Natural killer cell (primary cell): Measurements from ENCODE around the gene RAP1A. TPM values are rescaled to one million over a fixed set of nuclear protein-coding genes. Genes with fewer than 3 reads are reported as not detected.

ENCODE experiments used
- ATAC-seq, 3 donors: fragments of 150-1000 bp in 2 of 3; fragments of 200-7000 bp in 1 of 3; cut with Tn5 transposase; 1 replicate in 1 of 3; 2 replicates in 2 of 3; pipeline ENCODE4 v1.10.0; 2021; ENCODE audit warnings: mild to moderate bottlenecking in 2 of 3, moderate library complexity in 2 of 3
- DNase-seq, 2 donors: peaks; one replicate each; pipeline versions ENCODE4 v3.0.0 to v3.0.0-alpha.2; 2013 to 2021; ENCODE audit warnings: mixed read lengths in 1 of 2
- H3K27ac ChIP-seq: one replicate; pipeline ENCODE4 v1.5.1; 2013; ENCODE audit warnings: mild to moderate bottlenecking, low read length
- H3K27me3 ChIP-seq: one replicate; pipeline ENCODE4 v1.6.1; 2013; ENCODE audit warnings: low read length; ENCODE audit not compliant: control insufficient read depth, insufficient read depth
- H3K36me3 ChIP-seq: one replicate; pipeline ENCODE4 v1.6.1; 2013; ENCODE audit warnings: low read length; ENCODE audit not compliant: control insufficient read depth, insufficient read depth
- H3K4me1 ChIP-seq: one replicate; pipeline ENCODE4 v1.6.1; 2013; ENCODE audit warnings: low read length; ENCODE audit not compliant: control insufficient read depth, insufficient read depth
- H3K4me3 ChIP-seq: one replicate; pipeline ENCODE4 v1.5.1; 2013; ENCODE audit warnings: low read length
- H3K9me3 ChIP-seq: one replicate; pipeline ENCODE4 v1.6.1; 2013; ENCODE audit warnings: low read length; ENCODE audit not compliant: control insufficient read depth, insufficient read depth
- H3K27ac Mint-ChIP-seq, 2 donors: one replicate each; pipeline ENCODE4 v1.8.0; 2022; ENCODE audit warnings: mild to moderate bottlenecking in 2 of 2, mixed read lengths in 2 of 2, moderate library complexity in 1 of 2
- H3K27me3 Mint-ChIP-seq, 2 donors: one replicate each; pipeline ENCODE4 v1.8.0; 2022; ENCODE audit warnings: low read depth in 2 of 2, mixed read lengths in 2 of 2
- H3K36me3 Mint-ChIP-seq: one replicate; pipeline ENCODE4 v1.8.0; 2022; ENCODE audit warnings: mixed read lengths
- H3K4me1 Mint-ChIP-seq, 2 donors: one replicate each; pipeline ENCODE4 v1.8.0; 2022; ENCODE audit warnings: mixed read lengths in 2 of 2
- H3K4me3 Mint-ChIP-seq: one replicate; pipeline ENCODE4 v1.8.0; 2022; ENCODE audit warnings: mild to moderate bottlenecking, moderate library complexity, mixed read lengths
- H3K9me3 Mint-ChIP-seq, 2 donors: one replicate each; pipeline ENCODE4 v1.8.0; 2022; ENCODE audit warnings: mixed read lengths in 2 of 2
- WGBS: methylation state at CpG from one replicate; pipeline ENCODE4 v1.1.7; 2013; ENCODE audit warnings: missing lambda C conversion rate; ENCODE audit not compliant: insufficient coverage; 5-methylcytosine and 5-hydroxymethylcytosine counted together
- intact Hi-C: fragments of 100-400 bp; cut with micrococcal nuclease; formaldehyde crosslinking; loops from one replicate; pipeline ENCODE4 v1.14.2; 2022
- total RNA-seq, 4 donors: library from RNA; stranded (reverse); fragments of 120-200 nt in 1 of 4; gene quantifications; one replicate each; pipeline versions ENCODE4 v1.2.3 to v1.2.4, GENCODE V29; 2013 to 2022
- TF ChIP-seq, protein P1 (sequence below): fragments of 200-600 bp; IDR thresholded peaks from one replicate; pipeline ENCODE4 v1.8.0; 2022; ENCODE audit warnings: antibody characterized with exemption

Gene RAP1A
- total RNA-seq, 3 donors from 2014 or later (not counting 1 experiment from before 2014, with no cell fraction given): 83.7 to 112 (median 104) TPM

DNA sequence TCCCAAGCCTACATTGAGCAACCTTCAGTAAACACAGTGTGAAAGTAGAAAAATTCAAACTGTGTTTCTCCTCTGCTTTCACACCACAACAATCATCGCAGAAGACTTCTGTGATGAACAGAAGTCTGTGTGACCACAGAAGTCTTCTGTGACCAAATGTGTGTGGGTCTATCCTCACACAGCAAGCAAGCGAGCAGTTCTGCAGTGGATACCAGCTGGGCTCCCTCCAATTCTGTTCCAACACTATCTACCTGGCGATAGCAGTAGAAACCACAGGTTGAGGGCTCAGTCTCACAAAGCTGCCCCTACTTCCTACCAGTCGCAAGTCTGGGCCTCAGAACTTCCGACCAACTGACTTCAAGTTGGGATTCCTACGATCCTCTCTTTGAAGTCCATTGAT is 21.0 kb upstream of the RAP1A start:
- Mint-ChIP-seq H3K4me1 (peaks cover 78 to 83% of the 10 kb centered on the region in 2 donors), H3K9me3 (no peaks in the 10 kb centered on the region), H3K4me3 (peak overlapping the region; percentile 67), H3K27me3 (no peaks in the 10 kb centered on the region), H3K27ac (peak overlapping the region; percentile 78 to 89), H3K36me3 (no peaks in the 10 kb centered on the region)
- Histone ChIP-seq H3K4me1 (peaks cover 68% of the 10 kb centered on the region), H3K4me3 (no peak overlapping the region), H3K9me3 (no peaks in the 10 kb centered on the region), H3K36me3 (no peaks in the 10 kb centered on the region), H3K27ac (peak overlapping the region; percentile 62), H3K27me3 (no peaks in the 10 kb centered on the region)
- TF ChIP-seq, protein P1, sequence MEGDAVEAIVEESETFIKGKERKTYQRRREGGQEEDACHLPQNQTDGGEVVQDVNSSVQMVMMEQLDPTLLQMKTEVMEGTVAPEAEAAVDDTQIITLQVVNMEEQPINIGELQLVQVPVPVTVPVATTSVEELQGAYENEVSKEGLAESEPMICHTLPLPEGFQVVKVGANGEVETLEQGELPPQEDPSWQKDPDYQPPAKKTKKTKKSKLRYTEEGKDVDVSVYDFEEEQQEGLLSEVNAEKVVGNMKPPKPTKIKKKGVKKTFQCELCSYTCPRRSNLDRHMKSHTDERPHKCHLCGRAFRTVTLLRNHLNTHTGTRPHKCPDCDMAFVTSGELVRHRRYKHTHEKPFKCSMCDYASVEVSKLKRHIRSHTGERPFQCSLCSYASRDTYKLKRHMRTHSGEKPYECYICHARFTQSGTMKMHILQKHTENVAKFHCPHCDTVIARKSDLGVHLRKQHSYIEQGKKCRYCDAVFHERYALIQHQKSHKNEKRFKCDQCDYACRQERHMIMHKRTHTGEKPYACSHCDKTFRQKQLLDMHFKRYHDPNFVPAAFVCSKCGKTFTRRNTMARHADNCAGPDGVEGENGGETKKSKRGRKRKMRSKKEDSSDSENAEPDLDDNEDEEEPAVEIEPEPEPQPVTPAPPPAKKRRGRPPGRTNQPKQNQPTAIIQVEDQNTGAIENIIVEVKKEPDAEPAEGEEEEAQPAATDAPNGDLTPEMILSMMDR: no peak
- WGBS: 15% methylated on average over 6 of the region's 6 CpGs
- ATAC-seq: peak; percentile 57 to 68 (median 67)
- DNase-seq: peak; percentile 34 to 64
- intact Hi-C loops: loop anchor here (5.0 to 10.0 kb wide), 2 partner anchors 381 to 724 kb away; partner anchors contain the start of gene CD53

DNA sequence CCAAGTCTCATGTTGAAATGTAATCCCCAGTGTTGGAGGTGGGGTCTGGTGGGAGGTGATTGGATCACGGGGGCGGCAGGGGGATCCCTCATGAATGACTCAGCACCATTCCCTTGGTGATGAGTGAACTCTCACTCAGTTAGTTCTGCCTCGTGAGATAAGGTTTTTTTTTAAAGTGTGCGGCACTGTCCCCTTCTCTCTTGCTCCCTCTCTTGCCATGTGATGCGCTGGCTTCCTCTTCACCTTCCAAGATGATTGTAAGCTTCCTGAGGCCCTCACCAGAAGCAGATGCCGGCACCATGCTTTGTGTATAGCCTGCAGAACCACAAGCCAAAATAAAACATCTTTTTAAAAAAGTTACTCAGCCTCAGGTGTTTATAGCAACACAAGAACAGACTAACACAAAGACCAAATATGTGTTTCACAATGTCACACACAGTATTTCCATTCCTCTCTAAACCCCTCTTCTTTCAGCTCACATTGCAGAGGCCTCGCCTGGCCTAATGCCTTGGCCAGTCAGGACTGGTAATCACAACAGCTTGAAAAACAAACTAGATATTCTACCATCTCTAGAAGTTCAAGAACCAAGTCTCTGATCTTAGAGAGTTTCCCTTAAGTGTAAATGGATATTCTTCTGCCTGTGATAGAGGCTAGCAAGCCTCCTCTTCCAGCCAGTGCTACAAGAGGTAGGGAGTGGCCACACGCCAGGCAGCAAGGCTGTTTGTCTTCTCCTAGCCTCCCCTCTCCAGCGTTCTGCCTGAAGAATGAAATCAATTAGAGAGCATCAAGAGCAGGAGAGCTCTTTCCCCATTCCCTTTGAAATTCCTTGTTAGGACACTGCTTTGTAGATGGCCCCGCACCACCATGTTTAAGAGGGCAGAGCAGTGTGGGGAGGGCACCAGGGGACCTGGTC is 19.6 kb upstream of the RAP1A start:
- H3K36me3 ChIP-seq: no peaks in the 10 kb centered on the region
- no peak for ATAC-seq
- Mint-ChIP-seq H3K27ac (peak overlapping the region; percentile 45 to 78), H3K9me3 (no peaks in the 10 kb centered on the region), H3K4me1 (peaks cover 78 to 85% of the 10 kb centered on the region in 2 donors), H3K36me3 (no peaks in the 10 kb centered on the region), H3K27me3 (no peaks in the 10 kb centered on the region), H3K4me3 (no peak overlapping the region)
- intact Hi-C loops: loop anchor here (5.0 to 10.0 kb wide), 2 partner anchors 383 to 725 kb away; partner anchors contain the start of gene CD53
- 80% methylated on average over 10 of the region's 10 CpGs for WGBS
- no peaks in the 10 kb centered on the region for H3K27me3 ChIP-seq
- H3K27ac ChIP-seq: no peak overlapping the region
- H3K9me3 ChIP-seq: no peaks in the 10 kb centered on the region
- DNase-seq: no peak
- TF ChIP-seq, protein P1: no peak
- H3K4me3 ChIP-seq: no peak overlapping the region
- H3K4me1 ChIP-seq: peaks cover 69% of the 10 kb centered on the region

DNA sequence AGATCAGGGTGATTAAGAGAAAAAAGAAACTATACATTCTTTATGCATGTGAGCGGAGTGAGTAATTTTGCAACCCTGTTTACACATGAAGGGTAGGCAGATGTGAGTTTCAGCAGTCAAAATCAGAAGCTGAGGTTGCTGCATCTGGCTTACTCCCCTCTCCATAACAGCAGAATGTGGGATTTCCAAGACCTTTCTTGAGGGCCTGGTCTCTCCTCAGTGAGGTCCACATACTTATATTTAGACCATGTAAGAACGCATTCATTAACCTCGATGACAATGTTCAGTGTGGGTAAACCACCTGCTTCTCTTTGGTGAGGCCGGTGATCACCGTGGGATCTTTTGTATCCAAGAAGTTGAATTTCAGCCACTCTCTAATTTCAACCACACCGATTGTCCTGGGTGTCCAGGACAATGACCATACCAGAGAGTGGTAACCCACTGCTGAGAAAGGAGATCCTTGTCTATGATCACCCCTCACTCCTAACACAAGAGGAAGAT is 18.7 kb upstream of the RAP1A start:
- no peak overlapping the region for H3K27ac ChIP-seq
- H3K36me3 ChIP-seq: no peaks in the 10 kb centered on the region
- no peak for ATAC-seq
- H3K27me3 ChIP-seq: no peaks in the 10 kb centered on the region
- H3K4me1 ChIP-seq: peaks cover 66% of the 10 kb centered on the region
- Mint-ChIP-seq H3K4me1 (peaks cover 78 to 85% of the 10 kb centered on the region in 2 donors), H3K27ac (peak overlapping the region; percentile 45 to 78), H3K27me3 (no peaks in the 10 kb centered on the region), H3K4me3 (no peak overlapping the region), H3K36me3 (no peaks in the 10 kb centered on the region), H3K9me3 (no peaks in the 10 kb centered on the region)
- no peak for DNase-seq
- no peak overlapping the region for H3K4me3 ChIP-seq
- intact Hi-C loops: no loop called here
- H3K9me3 ChIP-seq: no peaks in the 10 kb centered on the region
- TF ChIP-seq, protein P1: no peak
- WGBS: 84% methylated on average over 5 of the region's 6 CpGs
